ENCODE results near the gene UBE2L3.
"Not testable (repeated sequence)": the region's sequence is repeated elsewhere in the genome, so short reads cannot be mapped to it uniquely, and the experiment has no call there.

The UBE2L3 gene

DNA sequence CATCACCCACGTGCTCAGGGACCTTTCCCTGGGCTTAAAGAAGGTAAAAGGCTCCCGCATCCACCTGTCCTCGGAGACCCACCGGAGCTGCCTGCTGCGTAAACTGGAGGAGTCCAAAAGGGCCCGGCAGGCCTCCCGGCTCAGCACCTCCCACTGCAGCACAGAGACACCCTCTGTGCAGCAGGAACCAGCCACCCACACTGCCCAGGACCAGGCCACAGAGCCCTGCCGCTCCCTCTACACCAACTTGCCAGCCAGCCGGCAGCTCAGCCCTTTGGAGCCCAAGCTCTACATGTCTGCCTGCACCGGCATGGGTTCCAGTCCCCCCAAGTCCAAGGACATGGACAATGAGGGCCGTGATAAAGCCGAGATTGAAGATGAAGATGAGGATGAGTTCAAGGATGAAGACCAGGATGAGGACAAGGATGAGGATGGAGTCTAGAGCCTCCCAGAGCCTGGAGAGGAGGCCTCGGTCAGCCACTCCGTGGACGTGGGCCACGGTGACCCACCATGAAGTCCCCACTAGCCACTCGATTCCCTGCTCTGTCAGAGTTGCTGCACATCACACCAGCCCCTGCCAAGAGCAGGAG is 69.2 kb downstream of the UBE2L3 start:
- H3K36me3 ChIP-seq (ENCODE audit: control insufficient read depth, insufficient read depth, low read length), result no peaks in the 10 kb centered on the region
- H3K4me3 ChIP-seq (ENCODE audit: low read length), result no peak overlapping the region

DNA sequence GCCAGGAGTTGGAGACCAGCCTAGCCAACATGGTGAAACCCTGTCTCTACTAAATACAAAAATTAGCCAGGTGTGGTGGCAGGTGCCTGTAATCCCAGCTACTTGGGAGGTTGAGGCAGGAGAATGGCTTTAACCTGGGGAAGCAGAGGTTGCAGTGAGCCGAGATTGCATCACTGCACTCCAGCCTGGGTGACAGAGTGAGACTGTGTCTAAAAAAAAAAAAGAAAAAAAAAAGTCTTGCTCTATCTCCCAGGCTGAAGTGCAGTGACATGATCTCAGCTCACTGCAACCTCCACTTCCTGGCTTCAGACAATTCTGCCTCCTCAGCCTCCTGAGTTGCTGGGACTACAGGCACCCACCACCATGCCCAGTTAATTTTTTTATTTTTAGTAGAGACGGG is 69.9 kb downstream of the UBE2L3 start:
- not testable (repeated sequence) for H3K9me3 ChIP-seq (ENCODE audit: control insufficient read depth, low read length); H3K4me1 ChIP-seq (ENCODE audit: control insufficient read depth, insufficient read depth, low read length); H3K9ac ChIP-seq (ENCODE audit: low read length); H3K36me3 ChIP-seq (ENCODE audit: control insufficient read depth, insufficient read depth, low read length); H3K4me3 ChIP-seq (ENCODE audit: low read length); H3K27me3 ChIP-seq (ENCODE audit: control insufficient read depth, insufficient read depth, low read length)

More for the DNA sequence above, 69.2 kb downstream of the UBE2L3 start:
- H3K9me3 ChIP-seq (ENCODE audit: control insufficient read depth, low read length), result no peaks in the 10 kb centered on the region
- peaks cover 3% of the 10 kb centered on the region for H3K4me1 ChIP-seq (ENCODE audit: control insufficient read depth, insufficient read depth, low read length)
- H3K27me3 ChIP-seq (ENCODE audit: control insufficient read depth, insufficient read depth, low read length), result no peaks in the 10 kb centered on the region
- H3K9ac ChIP-seq (ENCODE audit: low read length), result no peak overlapping the region

- H3K4me1 ChIP-seq (ENCODE audit: control insufficient read depth, insufficient read depth, low read length), result peaks cover 9% of the 10 kb centered on the region
- no peaks in the 10 kb centered on the region for H3K9me3 ChIP-seq (ENCODE audit: control insufficient read depth, low read length)
- no peak overlapping the region for H3K4me3 ChIP-seq (ENCODE audit: low read length)
- no peaks in the 10 kb centered on the region for H3K36me3 ChIP-seq (ENCODE audit: control insufficient read depth, insufficient read depth, low read length)
- no peaks in the 10 kb centered on the region for H3K27me3 ChIP-seq (ENCODE audit: control insufficient read depth, insufficient read depth, low read length)
- H3K9ac ChIP-seq (ENCODE audit: low read length), result no peak overlapping the region
These were observed 71.8 kb downstream of the UBE2L3 start for GRCh38 chr22:21639359-21639758.

DNA sequence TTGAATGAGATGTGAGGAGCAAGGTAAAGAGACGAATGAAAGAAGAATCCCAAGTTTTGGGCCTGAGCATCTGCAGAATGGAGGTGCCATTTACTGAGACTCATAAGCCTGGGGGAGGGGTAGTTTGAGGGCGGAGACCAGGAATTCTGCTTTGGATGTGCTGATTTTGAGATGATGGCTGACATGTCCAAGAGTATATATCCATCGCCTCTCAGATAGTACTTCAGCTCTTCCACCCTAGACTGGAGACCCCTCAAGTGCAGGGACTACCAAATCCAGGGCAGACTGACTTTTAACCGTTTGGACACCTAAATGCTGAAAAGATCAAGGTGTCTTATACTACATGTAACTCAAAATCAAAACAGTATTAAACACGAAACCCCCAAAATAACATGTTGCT is 73.3 kb downstream of the UBE2L3 start:
- no peak overlapping the region for H3K9ac ChIP-seq (ENCODE audit: low read length)
- H3K4me3 ChIP-seq (ENCODE audit: low read length), result no peak overlapping the region
- no peaks in the 10 kb centered on the region for H3K9me3 ChIP-seq (ENCODE audit: control insufficient read depth, low read length)
- no peaks in the 10 kb centered on the region for H3K36me3 ChIP-seq (ENCODE audit: control insufficient read depth, insufficient read depth, low read length)
- H3K27me3 ChIP-seq (ENCODE audit: control insufficient read depth, insufficient read depth, low read length), result no peaks in the 10 kb centered on the region
- peaks cover 9% of the 10 kb centered on the region for H3K4me1 ChIP-seq (ENCODE audit: control insufficient read depth, insufficient read depth, low read length)

GRCh38 chr22:21641417-21641788 is 73.9 kb downstream of the UBE2L3 start:
- no peaks in the 10 kb centered on the region for H3K36me3 ChIP-seq (ENCODE audit: control insufficient read depth, insufficient read depth, low read length)
- no peaks in the 10 kb centered on the region for H3K27me3 ChIP-seq (ENCODE audit: control insufficient read depth, insufficient read depth, low read length)
- H3K9me3 ChIP-seq (ENCODE audit: control insufficient read depth, low read length), result no peaks in the 10 kb centered on the region
- peak overlapping the region; percentile 52 for H3K4me3 ChIP-seq (ENCODE audit: low read length)
- H3K9ac ChIP-seq (ENCODE audit: low read length), result peak overlapping the region; percentile 12
- H3K4me1 ChIP-seq (ENCODE audit: control insufficient read depth, insufficient read depth, low read length), result peaks cover 9% of the 10 kb centered on the region

- no peaks in the 10 kb centered on the region for H3K9me3 ChIP-seq (ENCODE audit: control insufficient read depth, low read length)
- H3K4me3 ChIP-seq (ENCODE audit: low read length), result peak within 1 kb of the TSS; percentile 52
- H3K4me1 ChIP-seq (ENCODE audit: control insufficient read depth, insufficient read depth, low read length), result peaks cover 9% of the 10 kb centered on the region
- no peaks in the 10 kb centered on the region for H3K36me3 ChIP-seq (ENCODE audit: control insufficient read depth, insufficient read depth, low read length)
- H3K9ac ChIP-seq (ENCODE audit: low read length), result peak within 1 kb of the TSS; percentile 70
- H3K27me3 ChIP-seq (ENCODE audit: control insufficient read depth, insufficient read depth, low read length), result no peaks in the 10 kb centered on the region
These were observed 74.5 kb downstream of the UBE2L3 start, which contains the start of gene SDF2L1 for GRCh38 chr22:21641789-21642583. Gene SDF2L1, plus strand, starts transcription at chr22:21642302. Its CDS starts 35 bp downstream, at chr22:21642337.

GRCh38 chr22:21642584-21643448 is 75.3 kb downstream of the UBE2L3 start:
- Histone ChIP-seq H3K27me3 (ENCODE audit: control insufficient read depth, insufficient read depth, low read length) (no peaks in the 10 kb centered on the region), H3K4me1 (ENCODE audit: control insufficient read depth, insufficient read depth, low read length) (peaks cover 9% of the 10 kb centered on the region), H3K9ac (ENCODE audit: low read length) (peak overlapping the region; percentile 70), H3K36me3 (ENCODE audit: control insufficient read depth, insufficient read depth, low read length) (no peaks in the 10 kb centered on the region), H3K4me3 (ENCODE audit: low read length) (peak overlapping the region; percentile 52), H3K9me3 (ENCODE audit: control insufficient read depth, low read length) (no peaks in the 10 kb centered on the region)

- Histone ChIP-seq H3K9me3 (ENCODE audit: control insufficient read depth, low read length) (no peaks in the 10 kb centered on the region), H3K4me1 (ENCODE audit: control insufficient read depth, insufficient read depth, low read length) (peaks cover 6% of the 10 kb centered on the region), H3K27me3 (ENCODE audit: control insufficient read depth, insufficient read depth, low read length) (no peaks in the 10 kb centered on the region), H3K36me3 (ENCODE audit: control insufficient read depth, insufficient read depth, low read length) (no peaks in the 10 kb centered on the region), H3K9ac (ENCODE audit: low read length) (no peak overlapping the region), H3K4me3 (ENCODE audit: low read length) (no peak overlapping the region)
These were observed 76.2 kb downstream of the UBE2L3 start for GRCh38 chr22:21643533-21644357.

DNA sequence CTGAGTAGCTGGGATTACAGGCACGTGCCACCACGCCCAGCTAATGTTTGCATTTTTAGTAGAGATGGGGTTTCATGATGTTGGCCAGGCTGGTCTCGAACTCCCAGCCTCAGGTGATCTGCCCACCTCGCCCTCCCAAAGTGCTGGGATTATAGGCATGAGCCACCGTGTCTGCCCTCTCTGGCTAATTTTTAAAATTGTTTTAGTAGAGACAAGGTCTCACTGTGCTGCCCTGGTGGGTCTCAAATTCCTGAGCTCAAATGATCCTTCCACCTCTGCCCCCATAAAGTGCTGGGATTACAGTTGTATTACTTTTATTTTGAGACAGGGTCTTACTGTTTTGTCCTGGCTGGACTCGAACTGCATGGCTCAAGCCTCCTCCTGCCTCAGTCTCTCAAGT is 78.0 kb downstream of the UBE2L3 start:
- H3K4me1 ChIP-seq (ENCODE audit: control insufficient read depth, insufficient read depth, low read length); H3K27me3 ChIP-seq (ENCODE audit: control insufficient read depth, insufficient read depth, low read length); H3K9ac ChIP-seq (ENCODE audit: low read length); H3K4me3 ChIP-seq (ENCODE audit: low read length); H3K36me3 ChIP-seq (ENCODE audit: control insufficient read depth, insufficient read depth, low read length); H3K9me3 ChIP-seq (ENCODE audit: control insufficient read depth, low read length): not testable (repeated sequence)

- Histone ChIP-seq H3K4me1 (ENCODE audit: control insufficient read depth, insufficient read depth, low read length) (peaks cover 22% of the 10 kb centered on the region), H3K27me3 (ENCODE audit: control insufficient read depth, insufficient read depth, low read length) (no peaks in the 10 kb centered on the region), H3K36me3 (ENCODE audit: control insufficient read depth, insufficient read depth, low read length) (no peaks in the 10 kb centered on the region), H3K9ac (ENCODE audit: low read length) (no peak overlapping the region), H3K4me3 (ENCODE audit: low read length) (no peak overlapping the region), H3K9me3 (ENCODE audit: control insufficient read depth, low read length) (no peaks in the 10 kb centered on the region)
These were observed 79.4 kb downstream of the UBE2L3 start for GRCh38 chr22:21646608-21647590.

GRCh38 chr22:21650280-21650679 is 82.8 kb downstream of the UBE2L3 start:
- Histone ChIP-seq H3K9me3 (ENCODE audit: control insufficient read depth, low read length) (no peaks in the 10 kb centered on the region), H3K4me1 (ENCODE audit: control insufficient read depth, insufficient read depth, low read length) (peaks cover 26% of the 10 kb centered on the region), H3K36me3 (ENCODE audit: control insufficient read depth, insufficient read depth, low read length) (no peaks in the 10 kb centered on the region), H3K27me3 (ENCODE audit: control insufficient read depth, insufficient read depth, low read length) (no peaks in the 10 kb centered on the region), H3K4me3 (ENCODE audit: low read length) (no peak overlapping the region), H3K9ac (ENCODE audit: low read length) (no peak overlapping the region)
